Measurements from ENCODE around the gene NOL7. TPM values are rescaled to one million over a fixed set of nuclear protein-coding genes. Genes with fewer than 3 reads are reported as not detected.

The NOL7 gene
- total and polyA plus RNA-seq, 2 donors from 2014 or later: 65.1 to 71.5 TPM

- Histone ChIP-seq H3K27me3 (ENCODE audit: control insufficient read depth, insufficient read depth, low read length) (no peaks in the 10 kb centered on the region), H3K9ac (ENCODE audit: low read length in 3 of 3) (no peak overlapping the region), H3K4me1 (ENCODE audit: control insufficient read depth in 2 of 3, insufficient read depth in 2 of 3, low read depth in 1 of 3, low read length in 3 of 3) (no peaks in the 10 kb centered on the region), H3K9me3 (ENCODE audit: control insufficient read depth in 2 of 3, insufficient read depth in 1 of 3, low read length in 3 of 3) (no peaks in the 10 kb centered on the region), H3K4me3 (ENCODE audit: low read length in 3 of 3) (no peak overlapping the region), H3K27ac (ENCODE audit: low read depth in 2 of 2, low read length in 2 of 2) (no peak overlapping the region), H3K36me3 (ENCODE audit: control insufficient read depth in 2 of 3, insufficient read depth in 3 of 3, low read length in 3 of 3) (peaks cover 7 to 19% (median 16%) of the 10 kb centered on the region in 3 donors)
- intact Hi-C loops (cut with DNase I): no loop called here
- no peak for DNase-seq
- TF ChIP-seq CTCF (IDR thresholded peaks at IDR 0.05; ENCODE audit: borderline replicate concordance, extremely low read depth, insufficient read depth): no peak
- FAIRE-seq: no peak
These were observed 22.9 kb downstream of the NOL7 start for GRCh38 chr6:13638014-13638413.

DNA sequence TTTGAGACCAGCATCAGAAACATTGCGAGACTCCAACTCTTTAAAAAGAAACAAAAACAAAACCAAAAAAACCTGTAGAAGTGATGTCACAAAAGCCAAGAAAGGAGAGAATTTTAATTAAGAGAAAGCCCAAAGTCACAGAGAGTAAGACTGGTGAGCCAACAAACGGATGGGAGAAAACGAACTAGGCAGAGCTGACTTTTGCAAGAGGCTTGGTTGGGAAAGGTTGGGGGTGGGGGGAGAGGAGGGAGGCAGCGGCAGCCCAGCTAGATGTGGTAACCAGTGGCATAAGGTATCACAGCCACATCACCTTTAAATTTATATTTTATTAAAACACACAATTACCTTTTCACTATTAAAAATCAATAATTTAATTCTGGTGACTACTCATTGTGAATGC lies 23.5 kb downstream of the NOL7 start:
- no peak overlapping the region for H3K4me3 ChIP-seq (ENCODE audit: low read length in 3 of 3)
- peaks cover 7 to 24% (median 16%) of the 10 kb centered on the region in 3 donors for H3K36me3 ChIP-seq (ENCODE audit: control insufficient read depth in 2 of 3, insufficient read depth in 3 of 3, low read length in 3 of 3)
- H3K27ac ChIP-seq (ENCODE audit: low read depth in 2 of 2, low read length in 2 of 2): no peak overlapping the region
- DNase-seq: no peak
- no peak for FAIRE-seq
- H3K4me1 ChIP-seq (ENCODE audit: control insufficient read depth in 2 of 3, insufficient read depth in 2 of 3, low read depth in 1 of 3, low read length in 3 of 3): no peaks in the 10 kb centered on the region
- no peak overlapping the region for H3K9ac ChIP-seq (ENCODE audit: low read length in 3 of 3)
- no peak for TF ChIP-seq CTCF (IDR thresholded peaks at IDR 0.05; ENCODE audit: borderline replicate concordance, extremely low read depth, insufficient read depth)
- intact Hi-C loops (cut with DNase I): no loop called here
- H3K9me3 ChIP-seq (ENCODE audit: control insufficient read depth in 2 of 3, insufficient read depth in 1 of 3, low read length in 3 of 3): no peaks in the 10 kb centered on the region
- H3K27me3 ChIP-seq (ENCODE audit: control insufficient read depth, insufficient read depth, low read length): no peaks in the 10 kb centered on the region

- no peak overlapping the region for H3K27ac ChIP-seq (ENCODE audit: low read depth in 2 of 2, low read length in 2 of 2)
- peak; percentile 73 for FAIRE-seq
- H3K4me1 ChIP-seq (ENCODE audit: control insufficient read depth in 2 of 3, insufficient read depth in 2 of 3, low read depth in 1 of 3, low read length in 3 of 3): no peaks in the 10 kb centered on the region
- H3K27me3 ChIP-seq (ENCODE audit: control insufficient read depth, insufficient read depth, low read length): no peaks in the 10 kb centered on the region
- TF ChIP-seq CTCF (IDR thresholded peaks at IDR 0.05; ENCODE audit: borderline replicate concordance, extremely low read depth, insufficient read depth): no peak
- intact Hi-C loops (cut with DNase I): no loop called here
- no peak overlapping the region for H3K9ac ChIP-seq (ENCODE audit: low read length in 3 of 3)
- no peak overlapping the region for H3K4me3 ChIP-seq (ENCODE audit: low read length in 3 of 3)
- DNase-seq: no peak
- no peaks in the 10 kb centered on the region for H3K9me3 ChIP-seq (ENCODE audit: control insufficient read depth in 2 of 3, insufficient read depth in 1 of 3, low read length in 3 of 3)
- peaks cover 4 to 21% (median 17%) of the 10 kb centered on the region in 3 donors for H3K36me3 ChIP-seq (ENCODE audit: control insufficient read depth in 2 of 3, insufficient read depth in 3 of 3, low read length in 3 of 3)
These were observed 26.2 kb downstream of the NOL7 start for GRCh38 chr6:13641315-13641714.

- Histone ChIP-seq H3K36me3 (ENCODE audit: control insufficient read depth in 2 of 3, insufficient read depth in 3 of 3, low read length in 3 of 3) (peaks cover 2 to 9% (median 6%) of the 10 kb centered on the region in 3 donors), H3K9me3 (ENCODE audit: control insufficient read depth in 2 of 3, insufficient read depth in 1 of 3, low read length in 3 of 3) (no peaks in the 10 kb centered on the region), H3K9ac (ENCODE audit: low read length in 3 of 3) (no peak overlapping the region), H3K27me3 (ENCODE audit: control insufficient read depth, insufficient read depth, low read length) (no peaks in the 10 kb centered on the region), H3K4me1 (ENCODE audit: control insufficient read depth in 2 of 3, insufficient read depth in 2 of 3, low read depth in 1 of 3, low read length in 3 of 3) (no peaks in the 10 kb centered on the region), H3K4me3 (ENCODE audit: low read length in 3 of 3) (no peak overlapping the region), H3K27ac (ENCODE audit: low read depth in 2 of 2, low read length in 2 of 2) (no peak overlapping the region)
- FAIRE-seq: no peak
- intact Hi-C loops (cut with DNase I): no loop called here
- no peak for TF ChIP-seq CTCF (IDR thresholded peaks at IDR 0.05; ENCODE audit: borderline replicate concordance, extremely low read depth, insufficient read depth)
- no peak for DNase-seq
These were observed 28.0 kb downstream of the NOL7 start for GRCh38 chr6:13643125-13643524.
